Left renal pelvis (tissue), 4 donors: Measurements from ENCODE around the gene HOXB2. TPM values are rescaled to one million over a fixed set of nuclear protein-coding genes. Genes with fewer than 3 reads are reported as not detected.

Experiments used
- DNase-seq, 4 donors: peaks; one replicate each; pipeline ENCODE4 v3.0.0-alpha.2; 2013; ENCODE audit warnings: low read depth in 4 of 4, low spot score in 3 of 4
- polyA plus RNA-seq, 4 donors: library from polyadenylated mRNA; unstranded; fragments of 120-200 nt; gene quantifications; one replicate each; pipeline ENCODE4 v1.2.1, GENCODE V29; 2013; ENCODE audit not compliant: insufficient read length in 4 of 4

Gene HOXB2
- 10 to 100 TPM; 19.5 to 61.6 (median 46.1) TPM for polyA plus RNA-seq

DNA sequence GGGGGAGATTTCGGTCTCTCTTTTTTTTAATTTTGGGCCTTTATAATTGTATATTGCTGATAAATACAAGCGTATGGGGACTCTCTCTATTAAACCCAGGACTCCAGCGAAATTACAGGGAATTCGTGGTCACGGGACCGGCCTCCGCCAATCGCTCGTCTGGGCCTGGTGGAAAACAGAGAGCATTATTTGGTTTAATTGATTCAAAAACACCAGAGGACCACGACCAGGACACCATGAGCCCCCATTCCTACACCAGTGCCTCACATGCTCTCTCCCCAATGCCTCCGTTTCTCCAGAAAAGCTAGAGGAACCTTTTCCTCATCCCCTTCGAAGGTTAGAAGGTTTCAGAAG is at the start of gene HOXB2:
Gene HOXB2, minus strand, starts transcription at position 88 of the 354 bp plus-strand sequence. CDS start 198 bp downstream, outside the sequence.
- DNase-seq: no peak

DNA sequence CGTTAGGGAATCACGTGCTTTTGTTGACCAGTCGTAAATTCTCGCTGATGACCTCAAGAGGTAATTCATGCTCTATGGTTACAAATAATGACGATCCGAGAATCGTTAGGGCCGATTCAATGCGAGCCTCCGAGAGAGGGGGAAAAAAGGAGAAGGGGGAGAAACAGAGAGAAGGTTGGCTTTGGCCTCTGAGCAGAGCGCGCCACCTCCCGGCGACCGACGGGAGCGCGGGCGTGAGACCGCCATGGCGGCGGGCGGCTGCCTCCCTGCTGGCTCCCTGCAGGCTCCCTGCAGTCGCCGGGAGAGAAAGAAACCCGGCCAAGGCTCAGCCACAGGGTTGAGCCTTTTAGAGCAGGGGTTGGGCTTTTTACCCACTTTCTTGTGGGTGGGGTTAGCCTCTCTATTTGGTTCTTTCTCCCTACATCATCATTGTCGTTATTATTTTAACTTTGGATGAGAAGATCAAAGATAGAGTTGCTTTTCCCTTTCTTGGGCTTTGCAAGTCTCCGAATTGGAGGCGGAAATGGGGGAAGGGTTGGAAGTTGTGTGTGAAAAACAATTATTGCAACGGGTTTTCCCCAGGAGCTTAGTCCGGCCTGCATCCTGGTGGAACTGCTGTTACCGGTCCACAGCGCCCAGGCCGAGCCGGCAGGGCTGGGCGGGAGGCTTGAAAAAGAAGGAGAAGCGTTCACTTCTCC is 49.1 kb upstream of the HOXB2 start:
- peak; percentile 77 to 90 (median 85) for DNase-seq

DNA sequence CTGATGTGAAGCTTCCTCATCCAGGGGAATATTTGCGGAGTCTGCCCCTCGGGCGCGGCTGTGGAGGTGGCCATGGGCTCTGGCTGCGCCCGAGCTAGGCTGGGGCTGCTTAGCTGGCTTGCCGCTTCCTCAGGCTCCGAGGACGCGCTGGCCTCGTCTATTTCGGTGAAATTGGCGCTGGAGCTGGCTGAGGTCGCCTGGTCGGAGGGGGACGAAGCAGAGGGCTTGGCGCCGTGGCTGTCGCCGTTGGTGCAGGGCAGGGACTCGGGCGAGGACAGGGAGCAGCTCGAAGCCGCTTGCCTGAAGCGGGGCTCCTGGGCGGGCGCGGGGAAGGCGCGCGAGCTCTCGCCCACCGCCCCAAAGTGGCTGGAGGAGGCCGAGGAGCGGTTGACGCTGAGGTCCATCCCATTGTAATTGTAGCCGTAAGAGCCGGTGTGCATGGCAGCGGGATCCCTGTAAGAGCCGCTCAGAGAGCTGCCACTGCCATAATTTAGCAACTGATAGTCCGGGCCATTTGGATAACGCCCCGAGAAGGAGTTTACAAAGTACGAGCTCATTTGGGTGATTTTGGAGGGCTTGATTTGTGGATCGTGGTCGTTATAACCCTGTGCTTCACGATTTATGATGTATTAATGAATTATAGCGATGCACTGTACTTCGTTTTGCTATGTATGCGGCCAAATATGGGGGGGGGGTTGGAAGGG is 48.4 kb upstream of the HOXB2 start, which contains the start of gene HOXB5:
Gene HOXB5, minus strand, starts transcription at position 654 of the 704 bp plus-strand sequence. Its CDS starts 97 bp downstream, at position 557.
- no peak for DNase-seq

DNA sequence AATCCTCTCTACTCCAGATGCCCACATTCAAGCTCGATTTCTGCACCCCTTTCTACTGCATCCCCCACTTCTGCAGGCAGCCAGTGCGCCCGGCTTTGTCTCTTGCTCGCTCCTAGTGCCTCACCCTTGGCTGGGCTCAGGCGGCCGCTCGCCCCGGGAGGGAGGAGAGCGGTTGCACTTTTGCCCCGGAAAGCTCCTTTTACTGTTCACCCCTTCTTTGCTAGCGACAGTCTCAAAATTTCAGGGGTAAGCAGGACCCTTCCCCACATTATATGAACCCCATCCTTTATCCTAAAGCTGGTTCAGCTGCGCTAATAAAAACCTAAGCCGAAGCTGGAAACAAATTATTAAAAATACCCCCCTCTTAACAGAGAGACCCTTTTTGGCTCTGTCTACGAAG is 47.7 kb upstream of the HOXB2 start:
- no peak for DNase-seq

DNA sequence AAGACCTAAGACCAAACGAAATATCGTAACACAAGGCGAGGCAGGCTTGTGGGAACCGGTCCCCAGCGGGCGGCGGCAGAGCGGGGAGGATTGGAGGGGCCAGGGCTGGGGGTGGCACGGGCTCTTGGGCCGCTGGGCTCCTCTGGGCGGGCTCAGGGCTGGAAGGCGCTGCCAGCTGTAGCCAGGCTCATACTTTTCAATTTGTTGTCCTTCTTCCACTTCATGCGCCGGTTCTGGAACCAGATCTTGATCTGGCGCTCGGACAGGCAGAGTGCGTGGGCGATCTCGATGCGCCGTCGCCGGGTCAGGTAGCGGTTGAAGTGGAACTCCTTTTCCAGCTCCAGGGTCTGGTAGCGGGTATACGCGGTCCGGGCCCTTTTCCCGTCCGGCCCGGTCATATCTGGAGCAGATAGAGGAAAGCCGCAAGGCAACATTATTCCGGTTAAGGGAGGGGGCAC is 47.2 kb upstream of the HOXB2 start:
- DNase-seq: no peak

DNA sequence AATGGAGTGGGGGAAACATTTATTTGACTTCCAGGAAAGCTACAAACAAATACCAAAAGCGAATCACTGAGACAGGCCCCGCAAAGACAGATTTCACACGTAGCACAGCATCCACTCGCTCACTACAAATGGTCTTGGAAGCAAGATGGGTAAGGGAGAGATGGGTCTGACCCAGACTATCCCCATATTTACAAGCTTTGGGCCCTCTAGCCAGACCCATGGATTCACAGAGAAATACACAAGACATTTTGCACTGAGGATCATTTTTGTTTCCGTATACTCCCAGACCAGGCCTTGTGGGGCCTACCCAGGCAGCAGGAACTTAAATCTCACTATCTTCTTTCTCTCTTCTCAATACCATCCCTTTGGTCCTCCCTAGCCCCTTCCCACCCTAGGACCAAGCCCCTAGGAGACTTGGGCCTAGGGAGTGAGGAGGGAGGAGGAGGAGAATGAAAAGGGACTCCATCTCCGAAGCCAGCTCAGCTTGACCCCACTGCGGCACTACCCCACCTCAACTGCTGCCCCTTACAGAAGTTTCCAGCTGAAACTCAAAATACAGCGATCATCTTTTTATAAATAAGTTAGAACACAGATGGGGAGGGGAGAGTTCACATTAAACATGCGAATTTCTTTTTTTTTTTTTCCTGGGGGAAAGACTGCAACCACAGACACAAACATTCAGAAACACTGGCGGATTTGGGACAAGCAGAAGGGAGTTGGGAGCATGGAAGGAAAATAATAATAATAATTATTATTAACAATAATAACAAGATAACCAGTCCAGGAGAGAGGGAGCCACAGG is 46.5 kb upstream of the HOXB2 start:
- no peak for DNase-seq

DNA sequence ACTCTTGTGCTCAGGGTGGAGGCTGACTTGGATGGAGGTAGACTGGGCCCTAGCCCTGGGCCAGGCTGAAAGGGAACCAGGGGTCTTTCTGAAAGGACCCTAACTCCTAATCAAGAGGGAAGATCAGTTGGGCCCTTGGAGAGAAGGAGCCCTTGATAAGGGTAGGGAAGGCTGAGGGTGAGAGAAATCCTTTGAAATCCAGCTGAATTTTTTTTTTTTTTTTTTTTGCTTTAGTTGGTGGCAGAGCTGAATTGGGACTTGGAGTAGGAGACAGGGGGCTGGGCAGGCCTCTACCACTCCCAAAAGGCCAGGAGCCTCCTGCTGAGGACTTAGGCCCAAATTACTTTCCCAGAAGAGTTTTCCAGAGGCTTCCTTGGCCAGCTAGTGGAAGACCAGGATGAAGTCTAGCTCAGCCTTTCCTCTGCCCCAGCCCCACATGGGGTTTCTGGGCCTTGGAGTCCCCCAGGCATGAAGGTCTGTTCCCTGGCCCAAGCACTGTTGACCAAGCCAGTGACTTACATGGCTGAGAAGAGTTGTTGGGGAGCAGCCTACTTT is 45.8 kb upstream of the HOXB2 start:
- no peak for DNase-seq

DNA sequence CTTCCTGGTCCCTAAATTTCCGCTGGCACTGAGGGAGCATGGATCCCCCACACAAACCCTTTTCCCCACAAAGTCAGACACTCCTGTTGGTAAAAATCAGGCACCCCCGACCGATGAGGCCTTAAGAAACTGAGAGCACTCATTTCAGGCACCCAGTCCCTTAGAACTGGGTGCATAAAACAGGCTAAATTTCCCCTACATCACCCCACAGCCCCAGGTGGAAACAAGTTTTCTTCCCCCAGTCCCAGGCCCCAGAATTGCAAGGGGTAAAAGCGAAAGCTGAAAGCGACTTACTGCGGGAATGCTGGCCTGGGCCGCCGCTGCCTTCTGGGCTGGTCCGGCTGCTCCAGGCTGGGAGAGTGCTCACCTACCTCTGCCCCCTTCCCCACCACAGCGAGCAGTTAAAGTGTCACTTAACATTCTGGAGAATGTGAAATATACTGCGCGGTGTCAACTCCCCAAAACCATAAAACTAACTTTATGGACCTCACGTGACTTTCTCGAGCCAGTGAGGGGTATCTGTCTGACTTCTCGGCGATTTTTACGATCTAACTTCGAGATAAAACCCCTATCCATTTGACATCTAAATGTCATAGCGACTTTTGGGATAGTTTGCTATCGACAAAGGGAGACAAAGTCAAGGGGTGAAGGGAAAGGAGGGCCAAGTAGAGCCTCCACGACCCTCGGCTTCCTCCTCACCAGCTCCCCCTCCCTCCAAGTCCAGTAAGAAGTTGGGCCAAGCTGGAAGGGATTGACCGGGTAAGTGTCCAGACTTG is 45.1 kb upstream of the HOXB2 start, which contains the start of gene HOXB3:
Gene HOXB3, minus strand, starts transcription at position 411 of the 776 bp plus-strand sequence. CDS start 37,767 bp downstream, outside the sequence.
- peak in 3 of 4 donors; percentile 85 to 92 (median 86) for DNase-seq

DNA sequence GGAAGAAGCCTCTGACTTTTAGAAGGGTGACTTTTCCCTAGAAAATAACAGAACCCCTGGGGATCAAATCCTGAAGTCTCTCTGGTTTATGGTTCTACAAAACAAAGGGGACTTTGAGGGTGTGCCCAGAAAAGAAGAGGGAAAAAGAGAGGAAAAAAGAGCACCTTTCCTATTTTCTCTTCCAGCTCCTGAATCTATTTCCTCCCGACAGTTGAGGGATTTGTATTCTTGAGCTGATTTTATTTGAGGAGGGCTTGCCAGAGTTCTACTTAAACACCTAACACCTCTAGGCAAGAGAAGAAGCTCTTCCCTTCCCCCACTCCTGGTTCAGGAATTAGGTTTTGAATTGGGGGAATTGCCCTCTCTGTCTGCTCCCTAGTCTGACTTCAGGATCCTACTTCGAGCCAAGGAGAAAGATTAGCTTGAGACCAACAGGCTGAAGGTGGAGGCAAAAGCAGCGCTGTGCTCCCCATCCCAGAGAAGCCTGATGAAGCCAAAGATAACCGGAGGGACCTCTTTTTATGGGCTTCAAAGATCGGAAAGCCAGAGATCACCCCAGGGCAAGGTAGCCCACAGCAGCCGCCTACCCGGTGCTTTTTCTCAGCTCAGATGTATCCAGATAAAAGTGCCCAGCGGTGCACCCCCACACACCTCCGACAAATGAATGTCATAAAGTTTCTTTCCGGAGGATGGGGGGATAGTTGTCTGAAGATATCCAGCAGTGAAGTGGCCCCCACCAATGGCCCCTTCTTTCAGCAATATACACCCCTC is 44.3 kb upstream of the HOXB2 start:
- no peak for DNase-seq

DNA sequence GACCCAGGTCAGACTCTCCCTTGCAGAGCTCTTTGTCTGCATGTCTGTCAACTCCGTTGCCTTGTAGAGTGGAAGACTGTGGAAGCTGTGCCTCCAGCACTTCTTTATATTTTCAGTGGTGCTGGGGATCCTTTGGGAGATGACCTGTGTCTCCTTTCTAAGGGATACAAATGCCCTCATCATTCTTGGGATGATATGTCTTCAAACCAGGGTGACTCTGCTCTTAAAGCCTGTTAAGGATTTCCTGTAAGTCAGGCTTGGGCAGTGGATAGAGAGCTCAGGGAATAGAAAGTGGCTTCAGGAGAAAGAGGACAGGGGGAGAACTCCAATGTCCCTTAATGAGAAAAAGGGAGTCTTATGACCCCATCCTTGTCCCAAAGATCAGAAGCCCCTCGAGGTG is 43.6 kb upstream of the HOXB2 start:
- DNase-seq: no peak

DNA sequence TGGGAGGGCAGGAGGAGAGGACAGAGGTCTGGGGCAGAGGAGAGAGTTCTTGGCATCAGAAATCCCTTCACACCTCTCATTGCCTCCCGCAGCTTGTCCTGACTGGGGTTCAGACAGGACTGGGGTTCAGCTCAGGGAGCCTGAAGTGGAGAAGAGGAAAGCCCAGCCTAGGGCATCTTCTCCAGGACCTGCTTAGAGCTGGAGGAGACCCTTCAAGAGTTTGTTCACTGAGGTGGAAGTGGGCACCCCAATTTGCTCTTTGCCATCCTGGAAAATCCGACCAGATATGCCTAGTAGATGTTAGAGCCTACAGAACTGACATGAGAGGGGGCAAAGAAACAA is 43.1 kb upstream of the HOXB2 start:
- no peak for DNase-seq

DNA sequence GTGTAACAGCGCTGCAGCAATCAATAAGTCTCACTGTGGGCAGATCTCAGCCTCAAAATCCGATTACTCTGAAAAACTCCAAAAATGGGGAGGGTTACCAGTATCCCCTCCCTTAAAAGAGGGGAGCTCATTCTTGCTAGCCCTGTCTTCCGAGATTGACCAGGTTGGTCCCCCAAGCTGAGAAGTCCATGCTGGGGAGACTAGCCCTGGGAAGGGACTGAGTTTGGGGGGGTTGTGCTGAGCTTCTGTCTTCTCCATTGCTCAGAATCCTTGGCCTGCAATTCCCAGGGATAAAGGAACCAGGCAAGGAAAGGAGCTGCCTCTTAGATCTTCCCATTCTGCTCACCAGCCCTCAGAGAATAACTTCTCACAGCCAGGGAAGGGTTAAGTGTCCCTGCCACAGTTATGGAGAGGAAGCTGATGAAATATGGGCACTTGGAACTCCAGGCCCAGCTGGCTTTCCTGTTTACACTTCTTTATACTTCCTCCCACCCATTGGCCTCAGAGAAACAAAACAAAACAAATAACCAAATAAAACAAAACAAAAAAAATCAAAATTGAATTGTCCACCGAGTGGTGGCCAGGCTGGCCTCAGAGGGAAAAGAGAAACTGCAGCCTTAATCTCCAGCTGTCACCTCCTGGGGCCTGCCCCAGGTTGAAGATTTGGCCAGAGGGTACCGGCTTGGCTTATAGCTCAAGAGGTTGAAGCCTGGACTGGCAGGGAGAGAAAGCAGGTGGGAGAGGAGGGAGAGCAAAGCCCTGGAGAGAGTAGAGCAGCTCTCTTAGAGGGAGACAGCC is 42.6 kb upstream of the HOXB2 start:
- no peak for DNase-seq

DNA sequence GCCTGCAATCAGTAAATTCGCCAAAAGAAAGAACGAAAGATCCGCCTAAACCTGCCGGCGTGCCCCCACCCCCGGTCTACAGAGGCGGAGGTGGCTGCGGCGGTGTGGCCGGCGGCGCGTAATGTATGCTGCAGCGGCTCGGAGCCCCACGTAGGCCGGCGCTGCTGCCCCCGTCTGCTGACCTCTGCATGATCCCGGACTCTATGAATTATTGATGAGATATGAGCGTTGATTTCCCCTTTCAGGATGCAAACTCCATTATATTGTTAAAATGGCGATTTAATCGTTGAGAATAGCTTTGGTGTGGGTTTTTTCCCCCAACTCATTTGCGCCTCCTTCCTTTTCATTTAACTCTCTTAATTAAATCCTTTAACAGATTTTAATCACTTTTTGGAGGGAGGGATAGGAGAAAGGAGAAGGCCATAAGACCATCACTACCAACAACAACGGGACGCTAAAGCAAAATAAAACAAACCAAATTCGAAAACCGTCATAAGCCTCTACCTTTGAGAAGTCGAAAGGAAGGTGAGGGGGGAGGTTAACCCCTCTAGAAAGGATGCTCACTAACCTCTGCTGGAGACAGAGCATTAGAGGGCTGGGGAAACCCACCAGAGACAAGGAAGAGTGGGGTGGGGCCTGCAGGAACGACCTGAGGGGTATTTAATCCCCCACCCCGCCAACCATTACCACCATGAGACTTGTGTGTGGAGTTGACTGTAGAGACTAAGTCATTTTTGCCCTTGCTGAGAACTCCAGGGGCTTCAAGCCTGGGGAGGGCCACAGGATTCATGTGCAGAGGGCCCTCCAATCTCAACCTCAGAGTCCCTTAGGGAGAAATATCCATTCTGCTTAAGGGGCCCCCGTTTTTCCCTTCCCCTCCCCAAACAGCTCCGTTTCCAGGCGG is 41.7 kb upstream of the HOXB2 start:
- DNase-seq: no peak

DNA sequence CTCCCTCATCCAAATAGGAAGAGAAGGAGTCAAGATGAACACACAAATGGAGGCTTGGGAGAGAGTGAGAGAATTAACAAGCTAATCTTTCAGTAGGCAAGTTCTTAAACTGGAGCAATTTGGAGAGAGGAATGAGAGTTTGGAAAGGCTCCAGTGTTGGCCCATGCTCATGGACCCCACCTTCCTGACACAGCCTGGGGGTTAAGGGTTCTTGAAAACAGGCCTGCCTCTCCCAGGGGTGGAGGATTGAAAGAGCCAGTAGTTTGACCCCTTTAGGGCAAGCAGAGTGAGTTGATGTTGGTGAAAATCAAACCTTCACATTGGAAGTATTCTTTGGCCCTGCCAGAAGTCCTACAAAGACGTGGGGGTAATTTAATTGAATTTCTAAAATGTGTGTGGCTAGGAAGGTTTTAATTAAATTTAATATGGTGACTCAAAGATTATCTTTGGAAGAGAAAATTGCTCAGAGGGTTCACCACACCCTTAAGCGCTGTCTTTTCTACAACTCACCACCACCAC is 39.4 kb upstream of the HOXB2 start:
- DNase-seq: no peak

DNA sequence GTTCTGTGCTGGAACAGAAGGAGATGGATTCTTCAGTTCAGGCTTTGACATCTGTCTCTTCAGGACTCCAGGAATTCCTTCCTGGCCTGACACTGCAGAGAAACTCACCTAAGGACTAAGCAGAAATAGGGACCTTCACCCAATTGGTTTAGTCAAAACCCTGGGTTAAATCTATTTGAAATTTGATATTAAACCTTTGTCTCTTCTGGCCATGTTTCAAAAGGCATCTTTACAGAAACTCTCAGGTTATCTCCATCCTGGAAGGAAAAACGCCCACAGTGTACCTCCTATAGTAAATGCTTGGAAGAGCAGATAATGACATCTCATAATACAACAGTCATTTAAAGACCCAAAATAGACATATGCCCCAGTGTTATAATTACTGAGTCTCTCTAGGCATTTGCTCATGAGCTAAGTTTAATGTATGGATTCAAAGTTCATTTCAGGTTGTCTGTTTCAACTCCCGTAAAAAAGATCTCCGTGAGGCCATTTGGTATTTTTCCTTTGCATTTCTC is 38.9 kb upstream of the HOXB2 start:
- DNase-seq: no peak

DNA sequence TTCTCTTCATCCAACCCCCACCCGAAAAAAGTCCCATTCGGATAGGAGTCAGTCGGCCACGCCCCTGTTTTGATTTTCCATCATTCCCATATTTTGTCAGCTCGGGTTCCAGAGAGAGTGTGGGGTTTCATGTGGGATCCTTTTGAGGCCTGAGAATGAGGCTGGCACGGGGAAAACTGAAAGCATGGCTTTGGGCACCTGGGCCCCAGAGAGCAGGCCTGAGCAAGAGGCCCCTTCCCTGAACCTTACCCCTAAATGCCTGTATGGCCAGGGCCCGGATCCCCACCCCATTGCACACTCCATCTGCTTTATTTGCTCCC is 37.8 kb upstream of the HOXB2 start:
- no peak for DNase-seq
